ENCODE data around the gene APEH. TPM values are rescaled to one million over a fixed set of nuclear protein-coding genes. Genes with fewer than 3 reads are reported as not detected.

The APEH gene
- total and polyA plus RNA-seq, 2 experiments from 2014 or later = 170 to 264 TPM

- DNase-seq (ENCODE audit: low spot score) (no peak), ATAC-seq (no peak)
- Mint-ChIP-seq H3K27me3 (ENCODE audit: insufficient read depth, low read depth, poor library complexity) (peaks cover 4% of the 10 kb centered on the region), H3K4me1 (no peaks in the 10 kb centered on the region), H3K36me3 (ENCODE audit: low read depth) (no peaks in the 10 kb centered on the region; the same call in 2 of the 3 replicates), H3K9me3 (no peaks in the 10 kb centered on the region), H3K27ac (no peak overlapping the region), H3K4me3 (no peak overlapping the region)
- H3K9me2 ChIP-seq (ENCODE audit: insufficient read depth) = no peaks in the 10 kb centered on the region
- H3K4me3 ChIP-seq = no peak overlapping the region
- H3K4me2 ChIP-seq = no peak overlapping the region
- no peaks in the 10 kb centered on the region for H3K79me2 ChIP-seq (replicated peaks; ENCODE audit: insufficient read depth)
- H3K36me3 ChIP-seq (ENCODE audit: insufficient read depth) = no peaks in the 10 kb centered on the region
- no peak overlapping the region for H3K27ac ChIP-seq (ENCODE audit: low read depth)
- no peaks in the 10 kb centered on the region for H4K20me1 ChIP-seq (replicated peaks; ENCODE audit: insufficient read depth)
- H3K27me3 ChIP-seq (ENCODE audit: insufficient read depth) = no peaks in the 10 kb centered on the region
- TF ChIP-seq POLR2AphosphoS5 (IDR thresholded peaks at IDR 0.05; ENCODE audit: low read depth) (no peak), NANOG (IDR thresholded peaks at IDR 0.05; ENCODE audit: borderline replicate concordance) (no peak)
- no peaks in the 10 kb centered on the region for H3F3A ChIP-seq (replicated peaks; ENCODE audit: low read depth)
- H3K4me1 ChIP-seq (ENCODE audit: insufficient read depth) = no peaks in the 10 kb centered on the region
- no peak overlapping the region for H2AFZ ChIP-seq
Measured at GRCh38 chr3:49642708-49643145, 31.4 kb upstream of the APEH start.

GRCh38 chr3:49644684-49645083, 29.5 kb upstream of the APEH start:
- Histone ChIP-seq H3K9me2 (ENCODE audit: insufficient read depth) (no peaks in the 10 kb centered on the region), H3K4me2 (no peak overlapping the region), H3F3A (replicated peaks; ENCODE audit: low read depth) (no peaks in the 10 kb centered on the region), H4K20me1 (replicated peaks; ENCODE audit: insufficient read depth) (no peaks in the 10 kb centered on the region), H3K4me1 (ENCODE audit: insufficient read depth) (no peaks in the 10 kb centered on the region), H3K27ac (ENCODE audit: low read depth) (no peak overlapping the region), H3K4me3 (no peak overlapping the region), H3K79me2 (replicated peaks; ENCODE audit: insufficient read depth) (no peaks in the 10 kb centered on the region), H3K27me3 (ENCODE audit: insufficient read depth) (no peaks in the 10 kb centered on the region), H2AFZ (no peak overlapping the region), H3K36me3 (ENCODE audit: insufficient read depth) (no peaks in the 10 kb centered on the region)
- no peak overlapping the region for H3K27ac Mint-ChIP-seq
- H3K4me3 Mint-ChIP-seq = no peak overlapping the region
- no peak for TF ChIP-seq ZNF331 (CRISPR knock-in tag; IDR thresholded peaks at IDR 0.05; ENCODE audit: low read depth)
- no peak for TF ChIP-seq JUNB (IDR thresholded peaks at IDR 0.05; ENCODE audit: unreplicated experiment)
- TF ChIP-seq CREB1 (CRISPR knock-in tag; IDR thresholded peaks at IDR 0.05; ENCODE audit: low read depth) = no peak
- TF ChIP-seq ZNF462 (CRISPR knock-in tag; IDR thresholded peaks at IDR 0.05) = no peak
- TF ChIP-seq EZH2 (IDR thresholded peaks at IDR 0.05; ENCODE audit: low read depth, unreplicated experiment) = no peak
- no peak for TF ChIP-seq NANOG (IDR thresholded peaks at IDR 0.05; ENCODE audit: borderline replicate concordance)
- TF ChIP-seq ZNF114 (CRISPR knock-in tag; IDR thresholded peaks at IDR 0.05) = no peak
- DNase-seq (ENCODE audit: low spot score) = no peak
- H3K27me3 Mint-ChIP-seq (ENCODE audit: insufficient read depth, low read depth, poor library complexity) = peaks cover 4% of the 10 kb centered on the region
- H3K36me3 Mint-ChIP-seq (ENCODE audit: low read depth) = no peaks in the 10 kb centered on the region; the same call in 2 of the 3 replicates
- H3K4me1 Mint-ChIP-seq = no peaks in the 10 kb centered on the region
- H3K9me3 Mint-ChIP-seq = no peaks in the 10 kb centered on the region
- ATAC-seq = no peak

All from GM23338 (cell line).